Endodermal cell (in vitro differentiated cells): ENCODE results near the gene PRR23B. TPM values are rescaled to one million over a fixed set of nuclear protein-coding genes. Genes with fewer than 3 reads are reported as not detected.

ENCODE experiments used
- DNase-seq: peaks from one replicate; pipeline ENCODE4 v3.0.0-alpha.2; 2017
- H3K27ac ChIP-seq: 2 replicates; pipeline ENCODE4 v1.5.1; 2013; ENCODE audit warnings: mild to moderate bottlenecking, low read depth, low read length, moderate library complexity
- H3K27me3 ChIP-seq: 2 replicates; pipeline ENCODE4 v1.6.1; 2013; ENCODE audit warnings: mild to moderate bottlenecking, low read length, moderate library complexity; ENCODE audit not compliant: insufficient read depth, control insufficient read depth, poor library complexity, severe bottlenecking
- H3K36me3 ChIP-seq: 2 replicates; pipeline ENCODE4 v1.7.0; 2013; ENCODE audit warnings: mild to moderate bottlenecking, low read length, moderate library complexity; ENCODE audit not compliant: control insufficient read depth, insufficient read depth
- H3K4me1 ChIP-seq: one replicate; pipeline ENCODE4 v1.7.0; 2013; ENCODE audit warnings: low read length; ENCODE audit not compliant: control insufficient read depth, insufficient read depth
- H3K4me3 ChIP-seq: 2 replicates; pipeline ENCODE4 v1.5.1; 2013; ENCODE audit warnings: mild to moderate bottlenecking, low read length, moderate library complexity
- H3K9ac ChIP-seq: 2 replicates; pipeline ENCODE4 v1.6.1; 2013; ENCODE audit warnings: mild to moderate bottlenecking, low read length, moderate library complexity; ENCODE audit not compliant: poor library complexity, severe bottlenecking; ENCODE audit errors: extremely low read depth
- H3K9me3 ChIP-seq: 2 replicates; pipeline ENCODE4 v1.6.1; 2013; ENCODE audit warnings: mild to moderate bottlenecking, low read length, moderate library complexity; ENCODE audit not compliant: control insufficient read depth
- H3K27ac Mint-ChIP-seq: 2 replicates; pipeline ENCODE4 v1.8.0; 2020; ENCODE audit warnings: mixed read lengths
- H3K27me3 Mint-ChIP-seq: 2 replicates; pipeline ENCODE4 v1.8.0; 2021; ENCODE audit warnings: mild to moderate bottlenecking, mixed read lengths; ENCODE audit not compliant: insufficient read depth
- H3K36me3 Mint-ChIP-seq: 2 replicates; pipeline ENCODE4 v1.8.0; 2020; ENCODE audit warnings: low read depth, mixed read lengths
- H3K4me1 Mint-ChIP-seq: 2 replicates; pipeline ENCODE4 v1.8.0; 2020; ENCODE audit warnings: mixed read lengths
- H3K4me3 Mint-ChIP-seq: 2 replicates; pipeline ENCODE4 v1.8.0; 2020; ENCODE audit warnings: mild to moderate bottlenecking, moderate library complexity, mixed read lengths
- H3K9me3 Mint-ChIP-seq: 2 replicates; pipeline ENCODE4 v1.8.0; 2020; ENCODE audit warnings: mild to moderate bottlenecking, mixed read lengths
- WGBS, 2 experiments: methylation state at CpG; one replicate each; pipeline versions ENCODE4 v1.1.5 to v1.1.7; 2013; ENCODE audit warnings: missing lambda C conversion rate in 2 of 2, mixed read lengths in 1 of 2; ENCODE audit not compliant: insufficient coverage in 1 of 2, insufficient read length in 1 of 2; 5-methylcytosine and 5-hydroxymethylcytosine counted together
- total RNA-seq, 2 donors: library from RNA; stranded (reverse); fragmentation: NEBNext Ultra II Directional in 1 of 2; extraction: Animal tissue kit (Norgen Biotek cat#: 25700) in 1 of 2; gene quantifications; 2 replicates in 1 of 2; 3 replicates in 1 of 2; pipeline ENCODE4 v1.2.1, GENCODE V29; 2021
- TF ChIP-seq, protein P1 (sequence below): fragments of 200-600 bp; sonication (generic); conservative IDR thresholded peaks from 2 replicates; pipeline ENCODE4 v1.5.0; 2021; ENCODE audit warnings: antibody characterized with exemption, mild to moderate bottlenecking

PRR23B gene
- total RNA-seq, 2 donors from 2014 or later: not detected

- Histone ChIP-seq H3K4me3 (no peak overlapping the region), H3K27ac (no peak overlapping the region), H3K9me3 (no peaks in the 10 kb centered on the region), H3K4me1 (no peaks in the 10 kb centered on the region), H3K27me3 (no peaks in the 10 kb centered on the region), H3K36me3 (no peaks in the 10 kb centered on the region), H3K9ac (no peak overlapping the region)
- peaks cover 16% of the 10 kb centered on the region for H3K9me3 Mint-ChIP-seq
- no peaks in the 10 kb centered on the region for H3K4me1 Mint-ChIP-seq
- DNase-seq: no peak
- no peak overlapping the region for H3K27ac Mint-ChIP-seq
- peaks cover 3% of the 10 kb centered on the region for H3K36me3 Mint-ChIP-seq
- H3K4me3 Mint-ChIP-seq: no peak overlapping the region
- H3K27me3 Mint-ChIP-seq: peaks cover 2% of the 10 kb centered on the region
- 95 to 97% methylated on average over 36 to 81 of the region's 81 CpGs for WGBS, 2 experiments
- TF ChIP-seq, protein P1, sequence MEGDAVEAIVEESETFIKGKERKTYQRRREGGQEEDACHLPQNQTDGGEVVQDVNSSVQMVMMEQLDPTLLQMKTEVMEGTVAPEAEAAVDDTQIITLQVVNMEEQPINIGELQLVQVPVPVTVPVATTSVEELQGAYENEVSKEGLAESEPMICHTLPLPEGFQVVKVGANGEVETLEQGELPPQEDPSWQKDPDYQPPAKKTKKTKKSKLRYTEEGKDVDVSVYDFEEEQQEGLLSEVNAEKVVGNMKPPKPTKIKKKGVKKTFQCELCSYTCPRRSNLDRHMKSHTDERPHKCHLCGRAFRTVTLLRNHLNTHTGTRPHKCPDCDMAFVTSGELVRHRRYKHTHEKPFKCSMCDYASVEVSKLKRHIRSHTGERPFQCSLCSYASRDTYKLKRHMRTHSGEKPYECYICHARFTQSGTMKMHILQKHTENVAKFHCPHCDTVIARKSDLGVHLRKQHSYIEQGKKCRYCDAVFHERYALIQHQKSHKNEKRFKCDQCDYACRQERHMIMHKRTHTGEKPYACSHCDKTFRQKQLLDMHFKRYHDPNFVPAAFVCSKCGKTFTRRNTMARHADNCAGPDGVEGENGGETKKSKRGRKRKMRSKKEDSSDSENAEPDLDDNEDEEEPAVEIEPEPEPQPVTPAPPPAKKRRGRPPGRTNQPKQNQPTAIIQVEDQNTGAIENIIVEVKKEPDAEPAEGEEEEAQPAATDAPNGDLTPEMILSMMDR: no peak
These were observed 474 bp downstream of the PRR23B start for GRCh38 chr3:139020036-139020867.

- Mint-ChIP-seq H3K4me1 (no peaks in the 10 kb centered on the region), H3K4me3 (no peak overlapping the region), H3K36me3 (peaks cover 3% of the 10 kb centered on the region), H3K27me3 (peaks cover 6% of the 10 kb centered on the region), H3K9me3 (peaks cover 21% of the 10 kb centered on the region), H3K27ac (no peak overlapping the region)
- Histone ChIP-seq H3K27ac (no peak overlapping the region), H3K4me1 (no peaks in the 10 kb centered on the region), H3K27me3 (no peaks in the 10 kb centered on the region), H3K9me3 (no peaks in the 10 kb centered on the region), H3K9ac (no peak overlapping the region), H3K36me3 (no peaks in the 10 kb centered on the region), H3K4me3 (no peak overlapping the region)
- WGBS, 2 experiments: 85 to 93% methylated on average over 2 to 3 of the region's 3 CpGs
- no peak for DNase-seq
- TF ChIP-seq, protein P1: no peak
These were observed 4.2 kb downstream of the PRR23B start for GRCh38 chr3:139016430-139017048.

- H3K36me3 ChIP-seq: no peaks in the 10 kb centered on the region
- no peak within 1 kb of the TSS for H3K9ac ChIP-seq
- no peaks in the 10 kb centered on the region for H3K27me3 ChIP-seq
- H3K4me1 ChIP-seq: no peaks in the 10 kb centered on the region
- TF ChIP-seq, protein P1: no peak
- H3K9me3 Mint-ChIP-seq: peaks cover 32% of the 10 kb centered on the region
- no peaks in the 10 kb centered on the region for H3K36me3 Mint-ChIP-seq
- no peaks in the 10 kb centered on the region for H3K4me1 Mint-ChIP-seq
- no peak within 1 kb of the TSS for H3K4me3 Mint-ChIP-seq
- 93 to 94% methylated on average over 45 to 60 of the region's 60 CpGs for WGBS, 2 experiments
- H3K27ac ChIP-seq: no peak within 1 kb of the TSS
- H3K27ac Mint-ChIP-seq: no peak within 1 kb of the TSS
- DNase-seq: no peak
- no peak within 1 kb of the TSS for H3K4me3 ChIP-seq
- no peaks in the 10 kb centered on the region for H3K9me3 ChIP-seq
- H3K27me3 Mint-ChIP-seq: peaks cover 8% of the 10 kb centered on the region
These were observed 14.5 kb downstream of the PRR23B start, which contains the start of gene PRR23A for GRCh38 chr3:139006051-139006716. PRR23A (minus strand) TSS chr3:139006268; CDS start chr3:139006268, 0 bp downstream.
